Sciatic nerve (tissue), 2 donors: ENCODE results near the gene GBA2. TPM values are rescaled to one million over a fixed set of nuclear protein-coding genes. Genes with fewer than 3 reads are reported as not detected.

ENCODE experiments used
- ATAC-seq: fragments of 200-7000 bp; cut with Tn5 transposase; one replicate; pipeline ENCODE4 v1.9.1; 2020; ENCODE audit warnings: mild to moderate bottlenecking, moderate library complexity
- DNase-seq: peaks from one replicate; pipeline ENCODE4 v3.0.0-alpha.2; 2020; ENCODE audit warnings: low spot score
- intact Hi-C: fragments of 100-400 bp; cut with DNase I; formaldehyde crosslinking; loops from one replicate; pipeline ENCODE4 v1.14.2; 2022
- total RNA-seq: library from RNA; stranded (reverse); fragmentation: NEBNext Ultra II Directional; extraction: Animal tissue kit (Norgen Biotek cat#: 25700); gene quantifications from one replicate; pipeline ENCODE4 v1.2.1, GENCODE V29; 2021
- donor health status: DM: no; HTN: no; CAD: no.
- donor health status: DM: no; HTN: no; CAD: no.

The GBA2 gene
- total RNA-seq, 1 donor from 2014 or later = 67.5 TPM

DNA sequence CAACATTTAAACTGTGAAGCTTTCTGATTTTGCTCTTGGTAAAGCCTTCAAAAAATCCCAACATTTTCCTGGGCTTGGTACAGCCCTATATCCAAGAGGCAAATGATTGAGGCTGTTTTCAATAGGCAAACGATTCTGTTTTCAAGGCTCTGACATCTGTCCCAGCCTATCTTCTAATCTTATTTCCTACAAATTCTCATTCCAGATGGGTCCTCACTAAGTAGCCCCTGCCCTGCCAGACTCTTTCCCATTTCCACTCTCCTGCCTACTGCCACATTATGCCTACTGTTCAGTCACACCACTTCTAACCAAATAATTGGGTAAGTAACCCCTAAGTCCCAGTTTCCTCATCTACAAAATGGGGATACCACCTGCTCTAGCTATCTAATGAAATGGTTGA is 3.5 kb downstream of the GBA2 start:
- no peak for DNase-seq
- ATAC-seq = no peak
- intact Hi-C loops = no loop called here

DNA sequence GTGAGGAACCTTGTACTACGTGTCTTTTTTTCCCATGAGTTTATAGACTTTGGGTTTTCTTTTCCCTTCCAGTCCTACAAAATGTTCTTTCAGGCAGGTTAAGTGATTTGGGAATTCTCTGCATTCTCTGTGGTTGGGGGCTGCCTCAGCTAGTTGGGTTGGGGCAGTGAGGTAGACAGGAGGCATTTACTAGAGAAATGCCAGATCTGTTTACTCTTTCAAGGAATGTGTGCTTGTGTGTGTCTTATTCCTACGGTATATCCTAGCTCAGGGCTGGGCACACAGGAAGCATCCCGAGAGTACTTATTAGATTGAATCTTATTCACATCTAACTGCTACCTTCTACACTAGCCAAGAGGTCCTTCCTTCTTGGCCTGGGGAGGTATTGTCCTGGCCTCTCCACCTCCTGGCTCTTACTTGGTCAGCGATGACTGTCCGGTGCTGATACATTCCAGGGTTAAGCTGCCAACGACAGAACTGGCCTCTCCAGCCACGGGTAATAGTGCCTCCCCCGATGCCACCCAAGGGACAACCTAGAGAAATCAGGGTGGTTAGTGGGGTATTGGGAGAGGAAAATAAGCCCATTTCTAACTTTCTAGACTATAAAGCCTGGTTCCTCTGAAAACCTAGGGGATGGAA is 5.0 kb downstream of the GBA2 start:
- intact Hi-C loops = no loop called here
- DNase-seq (no peak), ATAC-seq (no peak)

DNA sequence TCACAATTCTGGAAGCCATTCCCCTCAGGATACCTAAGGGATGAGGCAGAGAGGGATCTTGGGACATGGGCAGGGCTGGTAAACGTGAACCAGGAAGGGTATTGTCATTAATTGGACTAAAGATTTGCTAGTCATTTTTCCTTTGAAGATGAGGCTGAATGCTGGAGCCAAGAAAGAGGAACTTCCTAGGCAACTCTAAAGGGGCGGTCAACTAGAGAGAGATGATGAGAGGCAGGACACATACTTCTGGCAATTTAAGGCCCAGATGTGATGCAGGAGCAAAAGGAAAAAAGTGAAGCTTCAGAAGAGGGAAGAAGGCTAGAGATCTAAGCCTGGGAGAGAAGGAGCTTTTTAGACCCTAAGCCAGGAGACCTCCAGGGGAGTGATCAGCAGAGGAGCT is 5.6 kb downstream of the GBA2 start:
- intact Hi-C loops = no loop called here
- no peak for DNase-seq
- ATAC-seq = no peak

DNA sequence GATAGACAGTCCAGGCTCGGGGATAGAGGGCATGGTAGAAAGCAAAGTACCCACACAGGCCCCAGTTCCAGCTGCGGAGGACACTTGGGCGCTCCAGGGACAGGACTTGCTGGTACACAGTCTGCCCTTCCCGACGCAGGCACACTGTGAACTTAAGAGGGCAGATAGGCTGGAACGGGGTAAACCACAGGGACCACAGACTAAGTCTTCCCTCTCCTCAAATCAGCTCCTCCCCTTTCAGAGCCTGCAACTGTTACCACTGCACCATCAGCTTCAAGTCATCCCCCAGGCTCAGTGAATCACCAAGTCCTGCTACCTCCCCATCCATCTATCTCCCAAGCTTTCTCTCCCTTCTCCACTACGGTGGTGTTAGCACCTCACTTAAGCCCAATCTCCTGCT is 7.3 kb downstream of the GBA2 start:
- no peak for ATAC-seq
- peak; percentile 49 for DNase-seq
- intact Hi-C loops = no loop called here

DNA sequence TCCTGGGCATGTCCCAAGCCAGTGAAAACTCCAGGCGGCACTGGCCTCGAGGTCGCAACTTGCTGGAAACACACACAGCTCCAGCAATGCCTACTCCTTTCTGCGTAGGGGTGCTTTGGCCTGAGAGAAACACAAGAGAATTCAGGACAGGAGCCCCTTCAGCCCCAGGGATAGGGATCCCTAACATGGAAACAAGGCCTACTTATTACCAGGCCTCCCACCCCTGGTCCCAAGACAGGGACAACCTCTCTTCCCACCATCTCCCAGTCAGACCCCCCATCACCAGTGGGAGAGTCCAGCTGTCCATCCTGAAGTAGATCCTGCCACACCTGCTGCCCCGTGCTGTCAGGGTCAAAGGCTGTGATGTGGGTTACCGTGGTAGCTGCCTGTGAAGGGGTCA is 8.8 kb downstream of the GBA2 start:
- DNase-seq (peak; percentile 23), ATAC-seq (no peak)
- intact Hi-C loops = no loop called here

DNA sequence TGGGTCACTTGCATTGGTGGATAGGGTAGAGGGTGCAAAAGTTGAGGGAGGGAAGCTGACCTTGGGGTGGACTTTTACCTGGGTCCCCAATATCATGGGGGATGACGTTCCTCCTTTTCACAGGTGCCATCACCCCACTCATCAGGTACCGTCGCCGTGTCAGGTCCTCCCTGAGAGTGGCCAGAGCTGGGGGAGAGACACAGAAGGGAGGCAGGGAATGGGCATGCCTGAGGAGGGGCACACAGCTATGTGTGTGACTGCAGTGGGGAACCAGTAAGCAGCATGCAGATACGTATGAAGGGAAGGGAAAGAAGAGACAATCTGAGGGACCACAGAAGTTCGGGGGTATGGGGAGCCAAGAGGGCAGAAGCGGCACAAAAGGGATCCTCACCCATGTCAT is 10.1 kb downstream of the GBA2 start:
- peak; percentile 47 for DNase-seq
- ATAC-seq = no peak
- intact Hi-C loops = no loop called here

DNA sequence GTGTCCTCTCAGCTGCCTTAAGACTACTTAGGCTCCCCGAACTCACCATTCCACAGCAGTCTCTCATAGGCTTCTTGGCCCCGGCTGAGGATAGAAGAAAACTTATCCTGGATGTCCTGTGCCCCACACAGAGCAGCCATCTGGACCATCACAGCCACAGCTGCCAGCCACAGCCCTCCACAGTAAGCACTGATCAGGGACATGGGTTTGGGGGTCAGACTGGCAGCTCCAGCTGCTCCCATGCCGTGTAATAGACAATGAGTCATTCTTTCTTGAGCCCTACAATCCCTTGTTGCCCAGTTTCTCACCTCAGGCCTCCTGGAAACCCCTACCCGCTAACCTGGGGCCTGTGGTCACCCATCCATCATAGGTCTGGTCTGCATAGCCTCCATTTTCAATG is 10.8 kb downstream of the GBA2 start:
- intact Hi-C loops = no loop called here
- DNase-seq = no peak
- ATAC-seq = no peak

DNA sequence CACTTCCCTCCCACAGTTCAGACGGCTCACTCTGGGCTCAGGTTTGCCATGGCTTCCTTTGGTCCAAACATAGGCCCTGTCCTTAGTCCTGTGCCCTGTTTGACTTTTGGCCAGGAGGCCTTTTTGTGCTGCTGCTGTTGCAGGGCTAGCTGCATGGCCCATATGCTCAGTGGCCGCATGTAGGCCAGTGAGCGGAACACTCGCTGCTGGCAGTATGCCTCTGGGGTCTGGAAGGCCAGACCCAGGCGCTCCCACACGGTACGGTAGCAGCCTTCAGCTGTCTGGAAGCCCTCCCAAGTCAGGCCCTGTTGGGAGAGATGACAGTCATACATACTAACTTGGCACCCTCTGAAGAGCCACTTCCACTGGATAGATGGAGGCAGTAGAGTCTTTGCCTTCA is 11.9 kb downstream of the GBA2 start:
- no peak for ATAC-seq

DNA sequence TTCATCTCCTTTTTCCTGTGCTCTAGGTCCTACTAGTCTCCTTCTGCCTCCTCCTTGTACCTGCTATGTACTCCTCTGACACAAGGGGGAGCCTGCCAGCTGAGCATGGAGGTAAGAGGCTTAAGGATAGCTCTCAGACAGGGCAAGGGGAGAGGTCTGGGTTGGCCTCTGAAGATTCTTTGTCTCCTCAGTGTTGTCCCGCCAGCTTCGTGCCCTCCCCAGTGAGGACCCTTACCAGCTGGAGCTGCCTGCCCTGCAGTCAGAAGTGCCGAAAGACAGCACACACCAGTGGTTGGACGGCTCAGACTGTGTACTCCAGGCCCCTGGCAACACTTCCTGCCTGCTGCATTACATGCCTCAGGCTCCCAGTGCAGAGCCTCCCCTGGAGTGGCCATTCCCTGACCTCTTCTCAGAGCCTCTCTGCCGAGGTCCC is 12.8 kb downstream of the GBA2 start:
- ATAC-seq = no peak
- DNase-seq = peak; percentile 70
- intact Hi-C loops = no loop called here

More for the DNA sequence above, 11.9 kb downstream of the GBA2 start:
- intact Hi-C loops = no loop called here
- peak; percentile 46 for DNase-seq

DNA sequence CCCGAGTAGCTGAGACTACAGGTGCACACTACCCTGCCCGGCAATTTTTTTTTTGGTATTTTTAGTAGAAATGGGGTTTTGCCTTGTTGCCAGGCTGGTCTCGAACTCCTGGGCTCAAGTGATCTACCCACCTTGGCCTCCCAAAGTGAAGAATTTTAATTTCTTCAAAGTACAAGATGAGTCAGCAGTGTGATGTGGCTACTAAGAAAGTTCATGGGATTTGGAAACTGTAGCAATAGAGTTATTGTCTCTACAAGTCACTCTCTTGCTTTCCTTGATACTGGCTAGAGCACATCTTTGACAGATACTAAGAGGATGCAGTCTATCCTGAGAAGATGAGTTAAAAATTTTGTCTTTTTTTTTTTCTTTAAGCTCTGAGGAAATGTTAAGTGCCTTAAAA is 14.9 kb downstream of the GBA2 start:
- intact Hi-C loops = no loop called here
- DNase-seq (no peak), ATAC-seq (no peak)

DNA sequence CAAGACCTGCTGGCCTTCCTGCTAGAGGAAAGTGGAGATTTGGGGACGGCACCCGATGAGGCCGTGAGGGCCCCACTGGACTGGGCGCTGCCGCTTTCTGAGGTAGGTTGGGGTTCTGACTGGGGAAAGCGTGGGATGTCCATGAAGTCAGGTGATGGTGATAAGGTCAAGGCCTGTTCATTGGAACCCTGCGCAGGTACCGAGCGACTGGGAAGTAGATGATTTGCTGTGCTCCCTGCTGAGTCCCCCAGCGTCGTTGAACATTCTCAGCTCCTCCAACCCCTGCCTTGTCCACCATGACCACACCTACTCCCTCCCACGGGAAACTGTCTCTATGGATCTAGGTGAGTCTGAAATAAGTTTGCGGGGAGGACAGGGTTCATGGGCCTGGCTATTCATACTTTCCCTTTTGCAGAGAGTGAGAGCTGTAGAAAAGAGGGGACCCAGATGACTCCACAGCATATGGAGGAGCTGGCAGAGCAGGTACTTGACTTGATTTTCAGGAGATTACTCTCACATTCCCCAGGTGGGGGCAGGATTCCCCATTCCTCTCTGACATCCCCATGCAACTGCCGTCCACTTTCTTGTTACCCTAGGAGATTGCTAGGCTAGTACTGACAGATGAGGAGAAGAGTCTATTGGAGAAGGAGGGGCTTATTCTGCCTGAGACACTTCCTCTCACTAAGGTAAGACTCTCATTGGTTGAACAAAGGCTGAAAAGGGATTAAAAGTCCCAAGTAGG is 16.1 kb downstream of the GBA2 start:
- intact Hi-C loops = no loop called here
- ATAC-seq (peak; percentile 4), DNase-seq (peak; percentile 54)

DNA sequence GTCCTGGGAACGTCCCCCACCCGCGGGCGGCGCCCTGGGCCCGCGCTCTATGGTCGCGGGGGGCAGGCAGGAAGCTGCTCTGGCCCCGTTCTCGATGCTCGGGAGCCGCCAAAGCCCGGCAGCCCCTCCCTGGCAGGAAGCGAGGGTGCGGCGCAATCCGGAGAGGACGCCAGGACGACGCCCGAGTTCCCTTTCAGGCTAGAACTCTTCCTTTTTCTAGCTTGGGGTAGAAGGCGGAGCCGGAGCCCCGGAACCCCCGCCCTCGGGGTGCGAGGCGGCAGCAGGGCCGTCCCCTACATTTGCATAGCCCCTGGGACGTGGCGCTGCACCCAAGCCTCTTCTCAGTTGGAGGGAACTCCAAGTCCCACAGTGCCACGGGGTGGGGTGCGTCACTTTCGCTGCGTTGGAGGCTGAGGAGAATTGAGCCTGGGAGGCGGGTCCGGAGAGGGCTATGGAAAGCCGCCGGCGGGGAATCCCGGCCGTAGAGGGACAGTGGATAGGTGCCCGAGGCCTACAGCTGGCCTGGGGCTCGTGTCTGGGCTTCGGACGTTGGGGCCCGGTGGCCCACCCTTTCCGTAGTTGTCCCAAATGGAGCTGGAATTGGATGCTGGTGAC is 16.7 kb downstream of the GBA2 start, which contains the start of the genes CREB3 and TLN1:
CREB3 (plus strand) TSS at position 482 of the 615 bp plus-strand sequence; CDS start at position 589, 107 bp downstream.
TLN1 (minus strand) TSS at position 11 of the 615 bp plus-strand sequence. CDS start 6,501 bp downstream, outside the sequence.
- intact Hi-C loops = no loop called here
- DNase-seq (peak; percentile 98), ATAC-seq (peak; percentile 95)

DNA sequence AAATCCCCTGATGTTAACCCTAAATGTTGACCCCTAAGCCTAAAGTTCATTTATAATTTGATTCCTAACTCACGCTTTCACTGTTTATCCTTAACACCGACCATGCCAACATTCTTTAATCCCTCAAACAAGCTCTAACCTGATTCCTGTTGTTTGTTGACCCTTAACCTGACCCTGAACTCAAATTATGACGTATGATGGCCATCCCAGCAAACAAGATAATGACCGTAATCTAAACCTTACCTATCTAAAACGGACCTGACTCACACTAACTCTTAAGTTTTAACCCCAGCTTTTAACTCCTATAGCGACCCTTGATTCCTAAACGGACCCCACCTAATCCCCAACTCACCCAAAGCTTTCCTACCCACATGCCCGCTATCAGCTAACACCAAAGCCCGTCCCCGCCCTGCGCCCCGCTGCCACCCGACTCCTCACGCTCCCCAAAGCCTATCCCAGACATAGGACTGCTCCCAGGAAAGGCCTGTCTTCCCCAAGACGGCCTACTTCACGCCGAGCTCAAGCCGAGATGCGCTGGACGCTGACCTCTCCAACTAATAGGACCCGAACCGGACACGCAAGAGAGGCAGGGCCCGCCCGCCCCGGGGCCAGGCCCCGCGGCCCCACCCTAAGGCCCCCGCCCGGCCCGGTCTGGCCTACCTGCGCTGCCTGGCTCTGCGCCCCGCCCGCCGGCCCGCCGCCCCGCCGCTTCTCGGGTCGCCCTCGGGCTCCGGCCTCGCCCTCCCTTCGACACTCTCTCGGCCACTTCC is 17.4 kb downstream of the GBA2 start:
- ATAC-seq = no peak
- intact Hi-C loops = no loop called here
- DNase-seq = no peak

DNA sequence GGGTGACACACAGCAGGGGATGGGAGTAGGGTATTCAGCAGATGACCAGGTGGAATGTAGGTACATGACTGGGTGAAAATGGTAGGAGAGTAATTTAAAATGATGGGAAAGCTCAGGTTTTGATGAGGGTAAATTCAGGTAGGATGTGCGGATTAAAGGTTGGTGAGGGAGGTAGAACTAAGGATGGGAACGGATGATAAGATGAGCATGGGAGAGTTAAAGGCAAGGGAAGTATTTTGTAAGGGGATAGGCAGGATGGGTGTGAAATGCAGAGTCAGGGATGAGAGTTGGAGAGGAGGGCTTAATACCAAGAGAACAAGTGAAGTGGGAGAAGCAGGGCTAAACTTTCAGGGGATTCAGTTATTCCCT is 18.6 kb downstream of the GBA2 start:
- no peak for DNase-seq
- intact Hi-C loops = no loop called here
- ATAC-seq = no peak

DNA sequence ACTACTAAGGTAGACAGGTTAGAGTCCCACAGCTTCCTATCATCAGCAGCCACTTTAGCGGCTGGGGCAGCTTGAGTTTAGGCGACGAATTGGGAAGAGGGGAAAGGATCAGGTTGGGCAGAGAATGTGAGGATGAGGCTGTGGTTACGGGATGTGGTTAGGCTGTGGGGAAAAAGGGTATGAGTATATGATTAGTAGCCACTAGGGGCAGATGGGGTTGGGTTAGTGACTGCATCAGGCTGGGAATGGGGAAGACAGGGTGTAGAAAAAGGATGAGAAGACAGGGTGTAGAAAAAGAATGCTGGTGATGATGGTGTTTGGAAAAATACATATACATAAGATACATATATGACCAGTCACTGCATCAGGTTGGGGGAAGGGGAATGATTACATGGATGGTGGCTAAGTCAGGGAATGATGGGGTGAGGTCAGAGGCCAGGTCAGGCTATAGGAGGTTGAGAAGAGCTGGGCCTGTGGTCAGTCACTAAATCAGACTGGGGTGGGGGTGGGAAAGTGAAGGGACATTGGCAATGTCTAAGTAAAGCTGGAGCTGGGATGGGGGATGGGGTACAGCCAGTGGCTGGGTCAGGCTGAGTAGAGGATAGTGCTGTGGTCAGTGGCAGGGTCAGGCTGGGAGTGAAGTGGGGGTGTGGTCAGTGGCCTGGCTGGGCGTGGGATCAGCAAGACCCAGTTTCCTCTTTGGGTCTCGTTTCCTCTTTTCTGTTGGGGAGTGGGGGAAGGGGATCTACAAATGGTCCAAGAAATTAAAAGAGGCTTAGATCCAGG is 19.1 kb downstream of the GBA2 start:
- intact Hi-C loops = no loop called here
- ATAC-seq (no peak), DNase-seq (no peak)

DNA sequence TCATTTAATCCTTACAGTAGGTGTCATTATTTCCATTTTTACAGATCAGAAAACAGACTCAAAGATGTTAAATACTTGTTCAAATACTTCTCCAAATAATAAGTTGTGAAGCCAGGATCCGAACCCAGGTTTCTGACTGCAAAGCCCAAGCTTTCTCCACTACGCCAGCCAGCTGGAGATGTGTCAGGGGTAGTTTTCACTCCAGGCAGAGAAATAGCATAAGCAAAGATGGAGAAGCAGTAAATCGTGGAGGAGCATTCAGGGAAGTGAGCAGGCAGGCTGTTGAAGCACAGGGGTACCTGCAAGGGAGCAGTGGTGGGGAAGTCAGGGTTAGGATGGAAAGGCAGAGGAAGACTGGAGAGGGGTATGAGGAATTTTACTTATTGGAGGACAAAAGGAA is 19.9 kb downstream of the GBA2 start:
- ATAC-seq (no peak), DNase-seq (no peak)
- intact Hi-C loops = no loop called here

DNA sequence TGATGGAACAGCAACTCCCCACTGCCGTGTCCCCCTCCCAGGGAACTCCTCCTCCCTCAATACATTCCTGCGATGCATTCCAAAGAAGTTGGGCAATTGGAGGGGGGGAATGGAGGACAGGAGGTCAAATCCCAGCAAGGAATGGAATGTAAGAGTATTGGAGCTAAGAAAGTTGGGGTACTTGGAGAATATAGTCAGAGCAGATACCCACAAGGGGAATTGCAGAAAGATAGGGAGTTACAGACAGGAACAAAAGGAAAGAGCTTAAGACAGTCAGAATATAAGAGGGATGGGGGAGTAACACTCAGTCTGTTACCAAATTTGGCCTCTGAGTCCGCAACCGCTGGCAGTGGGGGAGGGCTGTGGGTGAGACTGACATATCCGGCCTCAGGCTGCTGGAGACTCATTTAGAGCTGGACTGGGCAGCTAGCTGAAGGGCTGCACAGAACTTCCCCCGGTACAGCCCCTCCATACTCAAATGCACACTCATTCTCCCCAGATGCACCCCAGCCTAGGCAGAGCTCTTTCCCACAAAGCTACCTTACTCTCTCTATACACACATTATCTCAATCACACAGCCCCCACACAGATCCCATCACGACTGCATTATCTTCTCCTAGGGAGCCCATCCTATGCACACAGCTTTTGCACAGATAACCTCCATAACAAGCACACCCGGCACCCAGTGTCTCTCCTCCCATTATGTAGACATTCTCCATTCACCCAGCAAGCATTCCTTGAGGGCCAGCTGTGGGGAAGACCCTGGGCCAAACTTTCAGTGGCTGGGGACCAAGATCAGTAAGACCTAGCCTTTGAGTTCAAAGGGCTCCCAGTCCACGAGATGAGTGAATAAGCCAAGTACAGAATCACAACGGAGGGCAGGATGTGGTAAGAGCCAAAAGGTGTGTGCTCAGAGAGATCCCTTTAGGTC is 20.7 kb downstream of the GBA2 start:
- DNase-seq = peak; percentile 81
- intact Hi-C loops = no loop called here
- ATAC-seq = no peak

DNA sequence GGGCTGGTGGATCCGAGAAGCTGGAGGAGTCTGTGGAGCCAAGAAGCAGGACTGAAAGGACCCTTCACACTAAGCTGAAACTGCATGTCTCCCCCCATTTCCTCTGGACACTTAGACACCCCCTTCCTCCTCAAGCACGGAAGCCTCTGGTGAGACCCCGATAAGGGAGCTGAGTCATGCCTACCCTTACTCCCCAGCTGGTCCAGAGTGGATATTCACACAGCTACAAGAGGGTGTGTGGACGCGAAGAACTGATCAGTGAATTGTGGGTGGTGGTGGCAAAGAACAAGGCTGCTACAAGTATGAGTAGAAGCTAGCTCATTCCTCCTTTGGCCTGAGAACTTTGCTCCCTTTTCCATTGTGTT is 21.4 kb downstream of the GBA2 start:
- ATAC-seq (no peak), DNase-seq (no peak)
- intact Hi-C loops = no loop called here
